Activated T-helper 2 cell treated with anti-CD3 and anti-CD28 coated beads, Interferon-gamma antibody, Interleukin-2, Interleukin-4, amounts not matched to agents 10 μg/mL and 5 μg/mL and 100 μg/mL, durations not matched to agents 14 hours and 24 hours and 36 hours (primary cell): ENCODE data around the gene CLRN1. TPM values are rescaled to one million over a fixed set of nuclear protein-coding genes. Genes with fewer than 3 reads are reported as not detected.
"Not testable (repeated sequence)": the region's sequence is repeated elsewhere in the genome, so short reads cannot be mapped to it uniquely, and the experiment has no call there.

Experiments
- DNase-seq: peaks from one replicate; pipeline ENCODE4 v3.0.0; 2021; ENCODE audit warnings: low spot score
- H3K27ac Mint-ChIP-seq: one replicate; pipeline ENCODE4 v1.8.0; 2021; ENCODE audit warnings: mixed read lengths
- H3K27me3 Mint-ChIP-seq: one replicate; pipeline ENCODE4 v1.8.0; 2021; ENCODE audit warnings: low read depth, mixed read lengths
- H3K36me3 Mint-ChIP-seq: one replicate; pipeline ENCODE4 v1.8.0; 2021; ENCODE audit warnings: low read depth, mixed read lengths
- H3K4me1 Mint-ChIP-seq: one replicate; pipeline ENCODE4 v1.8.0; 2021; ENCODE audit warnings: low read depth, mixed read lengths
- H3K4me3 Mint-ChIP-seq: one replicate; pipeline ENCODE4 v1.8.0; 2021; ENCODE audit warnings: low read depth, mild to moderate bottlenecking, moderate library complexity, mixed read lengths
- H3K9me3 Mint-ChIP-seq: one replicate; pipeline ENCODE4 v1.8.0; 2021; ENCODE audit warnings: mixed read lengths
- intact Hi-C: fragments of 100-400 bp; cut with micrococcal nuclease; formaldehyde crosslinking; loops from one replicate; pipeline ENCODE4 v1.15.1; 2023
- total RNA-seq: library from RNA; stranded (reverse); gene quantifications from 2 replicates; pipeline ENCODE4 v1.2.3, GENCODE V29; 2022

The CLRN1 gene
- total RNA-seq, 1 donor from 2014 or later = not detected

- Mint-ChIP-seq H3K4me3 (no peak overlapping the region), H3K4me1 (no peaks in the 10 kb centered on the region), H3K27ac (no peak overlapping the region), H3K36me3 (no peaks in the 10 kb centered on the region), H3K27me3 (peaks cover 7% of the 10 kb centered on the region), H3K9me3 (no peaks in the 10 kb centered on the region)
- DNase-seq = no peak
- intact Hi-C loops = no loop called here
These were observed 29.8 kb upstream of the CLRN1 start for GRCh38 chr3:151002003-151002981.

- no peak for DNase-seq
- intact Hi-C loops = no loop called here
- Mint-ChIP-seq H3K9me3 (no peaks in the 10 kb centered on the region), H3K4me3 (no peak overlapping the region), H3K4me1 (no peaks in the 10 kb centered on the region), H3K36me3 (no peaks in the 10 kb centered on the region), H3K27ac (no peak overlapping the region), H3K27me3 (peaks cover 7% of the 10 kb centered on the region)
These were observed 26.5 kb upstream of the CLRN1 start for GRCh38 chr3:150998996-150999395.

DNA sequence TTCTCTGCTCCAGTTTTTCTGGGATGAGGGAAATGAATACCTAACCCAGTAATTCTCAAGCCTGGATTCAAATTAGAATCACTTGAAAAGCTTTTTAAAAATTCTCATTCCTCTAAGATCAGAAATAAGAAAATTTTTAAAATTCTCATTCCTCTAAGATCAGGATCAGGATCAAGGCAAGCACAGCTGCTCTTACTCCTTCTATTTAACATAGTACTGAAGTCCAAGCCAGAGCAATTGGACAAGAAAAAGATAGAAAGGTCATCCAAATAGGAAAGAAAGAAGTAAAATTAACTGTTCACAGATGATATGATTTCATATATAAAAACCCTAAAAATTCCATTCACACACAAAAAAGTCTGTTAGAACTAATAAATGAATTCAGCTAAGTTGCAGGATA lies 24.2 kb upstream of the CLRN1 start:
- H3K9me3 Mint-ChIP-seq = no peaks in the 10 kb centered on the region
- DNase-seq = no peak
- peaks cover 20% of the 10 kb centered on the region for H3K27me3 Mint-ChIP-seq
- no peaks in the 10 kb centered on the region for H3K4me1 Mint-ChIP-seq
- intact Hi-C loops = no loop called here
- H3K27ac Mint-ChIP-seq = no peak overlapping the region
- no peak overlapping the region for H3K4me3 Mint-ChIP-seq
- H3K36me3 Mint-ChIP-seq = no peaks in the 10 kb centered on the region

GRCh38 chr3:150995510-150995909 lies 23.0 kb upstream of the CLRN1 start:
- H3K27ac Mint-ChIP-seq = no peak overlapping the region
- H3K9me3 Mint-ChIP-seq = no peaks in the 10 kb centered on the region
- no peak overlapping the region for H3K4me3 Mint-ChIP-seq
- intact Hi-C loops = no loop called here
- H3K4me1 Mint-ChIP-seq = no peaks in the 10 kb centered on the region
- no peaks in the 10 kb centered on the region for H3K36me3 Mint-ChIP-seq
- H3K27me3 Mint-ChIP-seq = peaks cover 24% of the 10 kb centered on the region
- DNase-seq = no peak

DNA sequence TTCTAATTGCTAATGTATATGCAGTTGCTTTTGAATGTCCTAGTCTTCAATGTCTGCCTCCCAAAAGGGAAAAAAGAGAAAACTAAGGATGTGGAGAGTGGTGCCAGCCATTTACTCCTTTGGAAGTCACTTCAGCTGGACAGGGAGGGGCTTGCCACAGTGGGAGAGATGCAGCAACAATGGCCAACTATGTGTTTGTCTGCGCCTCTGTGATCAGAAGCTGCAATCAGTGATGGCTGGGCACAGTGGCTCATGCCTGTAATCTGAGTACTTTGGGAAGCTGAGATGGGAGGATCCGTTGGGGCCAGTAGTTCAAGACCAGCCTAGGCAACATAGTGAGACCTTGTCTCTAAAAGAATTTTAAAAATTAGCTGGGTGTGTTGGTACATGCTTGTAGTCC lies 16.7 kb upstream of the CLRN1 start:
- Mint-ChIP-seq H3K27ac (no peak overlapping the region), H3K27me3 (peaks cover 38% of the 10 kb centered on the region), H3K4me3 (no peak overlapping the region), H3K9me3 (no peaks in the 10 kb centered on the region), H3K36me3 (no peaks in the 10 kb centered on the region), H3K4me1 (no peaks in the 10 kb centered on the region)
- DNase-seq = no peak
- intact Hi-C loops = no loop called here

- H3K9me3 Mint-ChIP-seq, intact Hi-C loops, DNase-seq, H3K4me1 Mint-ChIP-seq, H3K36me3 Mint-ChIP-seq, H3K4me3 Mint-ChIP-seq, H3K27ac Mint-ChIP-seq: not testable (repeated sequence)
- H3K27me3 Mint-ChIP-seq = peaks cover 42% of the 10 kb centered on the region
These were observed 15.9 kb upstream of the CLRN1 start for GRCh38 chr3:150988395-150988794.

DNA sequence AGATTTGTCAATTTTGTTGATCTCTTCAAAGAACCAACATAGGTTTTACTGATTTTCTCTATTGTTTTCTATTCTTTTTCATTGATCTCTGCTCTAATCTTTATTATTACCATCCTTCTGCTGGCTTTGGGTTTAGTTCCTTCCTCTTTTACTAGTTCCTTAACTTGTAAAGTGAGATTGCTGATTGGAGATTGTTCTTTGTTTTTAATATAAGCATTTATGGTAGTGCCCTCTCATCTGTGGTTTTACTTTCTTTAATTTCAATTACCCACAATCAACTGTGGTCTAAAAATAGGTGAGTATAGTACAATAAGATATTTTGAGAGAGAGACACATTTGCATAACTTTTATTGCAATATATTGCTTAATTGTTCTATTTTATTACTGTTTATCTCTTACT lies 13.2 kb upstream of the CLRN1 start:
- intact Hi-C loops = no loop called here

GRCh38 chr3:150984066-150984465 lies 11.5 kb upstream of the CLRN1 start:
- DNase-seq = no peak
- H3K4me1 Mint-ChIP-seq = no peaks in the 10 kb centered on the region
- H3K4me3 Mint-ChIP-seq = no peak overlapping the region
- H3K27ac Mint-ChIP-seq = no peak overlapping the region
- no peaks in the 10 kb centered on the region for H3K9me3 Mint-ChIP-seq
- peaks cover 29% of the 10 kb centered on the region for H3K27me3 Mint-ChIP-seq
- intact Hi-C loops = no loop called here
- no peaks in the 10 kb centered on the region for H3K36me3 Mint-ChIP-seq

More for the DNA sequence above, 13.2 kb upstream of the CLRN1 start:
- no peaks in the 10 kb centered on the region for H3K4me1 Mint-ChIP-seq
- H3K9me3 Mint-ChIP-seq = no peaks in the 10 kb centered on the region
- no peak for DNase-seq
- H3K27me3 Mint-ChIP-seq = peaks cover 31% of the 10 kb centered on the region
- no peaks in the 10 kb centered on the region for H3K36me3 Mint-ChIP-seq
- H3K27ac Mint-ChIP-seq = no peak overlapping the region
- H3K4me3 Mint-ChIP-seq = no peak overlapping the region

- H3K9me3 Mint-ChIP-seq = no peaks in the 10 kb centered on the region
- no peak for DNase-seq
- intact Hi-C loops = no loop called here
- no peak overlapping the region for H3K4me3 Mint-ChIP-seq
- no peak overlapping the region for H3K27ac Mint-ChIP-seq
- no peaks in the 10 kb centered on the region for H3K36me3 Mint-ChIP-seq
- H3K27me3 Mint-ChIP-seq = peaks cover 22% of the 10 kb centered on the region
- peaks cover 7% of the 10 kb centered on the region for H3K4me1 Mint-ChIP-seq
These were observed 6.1 kb upstream of the CLRN1 start for GRCh38 chr3:150978566-150979148.

- H3K36me3 Mint-ChIP-seq = no peaks in the 10 kb centered on the region
- no peak for DNase-seq
- H3K9me3 Mint-ChIP-seq = no peaks in the 10 kb centered on the region
- no peak overlapping the region for H3K4me3 Mint-ChIP-seq
- peaks cover 29% of the 10 kb centered on the region for H3K27me3 Mint-ChIP-seq
- no peak overlapping the region for H3K27ac Mint-ChIP-seq
- intact Hi-C loops = no loop called here
- peaks cover 7% of the 10 kb centered on the region for H3K4me1 Mint-ChIP-seq
These were observed 3.5 kb upstream of the CLRN1 start for GRCh38 chr3:150975992-150976368.

- intact Hi-C loops = no loop called here
- H3K27me3 Mint-ChIP-seq = peaks cover 30% of the 10 kb centered on the region
- DNase-seq = no peak
- H3K4me1 Mint-ChIP-seq = peaks cover 7% of the 10 kb centered on the region
- no peak overlapping the region for H3K4me3 Mint-ChIP-seq
- no peaks in the 10 kb centered on the region for H3K9me3 Mint-ChIP-seq
- H3K27ac Mint-ChIP-seq = no peak overlapping the region
- H3K36me3 Mint-ChIP-seq = no peaks in the 10 kb centered on the region
These were observed 2.8 kb upstream of the CLRN1 start for GRCh38 chr3:150975086-150975991.

DNA sequence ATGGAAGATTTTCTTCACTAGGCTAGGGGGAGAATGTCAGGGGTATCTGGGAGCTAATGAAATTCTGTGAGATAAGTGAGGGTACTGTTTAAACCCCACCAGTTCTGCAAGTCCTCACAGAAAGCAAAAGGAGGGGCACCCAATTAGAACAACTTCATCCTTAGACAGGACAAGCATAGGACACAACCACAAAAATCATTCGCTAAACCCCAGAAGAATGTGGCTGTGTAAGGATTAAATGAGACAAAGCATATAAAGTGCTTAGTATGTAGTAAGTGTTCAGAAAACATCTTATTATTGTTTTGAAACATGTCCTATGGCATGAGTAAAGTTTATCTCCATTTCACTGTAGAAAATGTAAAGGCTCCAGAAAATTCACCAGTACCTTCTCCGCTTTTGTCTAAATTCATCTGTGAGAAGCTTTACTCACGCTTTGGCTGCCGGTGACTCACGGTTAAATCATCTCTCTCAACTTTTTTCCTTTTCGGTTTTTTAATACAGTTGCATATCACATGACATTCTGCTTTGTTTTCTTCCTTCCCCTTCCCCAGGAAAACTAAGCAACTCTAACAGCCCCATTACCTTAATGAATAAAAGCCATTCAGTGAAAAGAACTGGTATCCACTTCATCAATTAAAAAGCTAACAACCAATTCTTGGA lies 1.7 kb downstream of the CLRN1 start:
- Mint-ChIP-seq H3K27ac (no peak overlapping the region), H3K4me3 (no peak overlapping the region), H3K4me1 (peaks cover 2% of the 10 kb centered on the region), H3K36me3 (no peaks in the 10 kb centered on the region), H3K9me3 (no peaks in the 10 kb centered on the region), H3K27me3 (peaks cover 22% of the 10 kb centered on the region)
- intact Hi-C loops = no loop called here
- no peak for DNase-seq
